GM19463 (cell line): ENCODE results near the gene ERI3.

ENCODE experiments used
- ATAC-seq: cut with Tn5 transposase; IDR thresholded peaks from one replicate; pipeline ENCODE4 v1.9.1; 2021; ENCODE audit warnings: mild to moderate bottlenecking, moderate library complexity; ENCODE audit not compliant: unreplicated experiment

The ERI3 gene

GRCh38 chr1:44354840-44355581, at the start of gene ERI3:
Gene ERI3 (minus strand): TSS chr1:44355257. CDS start chr1:44355026, 231 bp downstream.
- peak; percentile 99 for ATAC-seq

- no peak for ATAC-seq
Measured at GRCh38 chr1:44401256-44402228, 46.5 kb upstream of the ERI3 start.

DNA sequence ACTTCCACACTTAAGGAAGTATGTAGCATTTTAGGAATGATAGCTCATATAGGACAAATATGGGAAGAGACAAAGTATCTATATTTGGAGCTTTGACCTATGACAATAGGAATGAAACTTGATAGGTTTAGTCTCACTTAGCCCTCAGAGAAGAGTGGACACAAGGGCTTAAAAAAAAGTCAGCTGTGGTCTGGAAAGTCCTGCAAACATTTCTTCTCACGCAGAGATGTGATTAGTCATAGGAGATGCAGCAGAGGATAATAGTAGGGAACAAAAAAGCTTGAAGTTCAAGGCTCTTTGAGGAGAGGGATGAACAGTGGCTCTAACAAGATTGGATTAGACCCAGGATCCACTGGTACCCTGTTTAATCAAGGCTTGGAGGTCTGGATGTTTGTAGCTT, 35.2 kb upstream of the ERI3 start:
- no peak for ATAC-seq

- no peak for ATAC-seq
Measured at GRCh38 chr1:44389437-44389836, 34.4 kb upstream of the ERI3 start.

DNA sequence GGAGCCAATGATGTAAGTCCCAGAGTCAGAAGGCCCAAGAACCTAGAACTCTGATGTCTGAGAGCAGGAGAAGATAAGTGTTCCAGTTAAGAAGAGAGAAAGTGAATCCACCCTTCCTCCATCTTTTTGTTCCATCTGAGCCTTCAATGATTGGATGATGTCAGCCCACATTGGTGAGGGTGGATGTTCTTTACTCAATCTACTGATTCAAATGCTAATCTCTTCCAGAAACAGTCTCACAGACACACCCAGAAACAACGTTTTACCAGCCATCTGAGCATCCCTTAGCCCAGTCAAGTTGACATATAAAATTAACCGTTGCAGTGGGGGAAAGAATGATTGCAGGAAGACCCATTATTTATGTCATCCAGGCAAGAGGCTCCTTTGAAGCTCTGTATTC, 33.5 kb upstream of the ERI3 start:
- no peak for ATAC-seq

- no peak for ATAC-seq
Measured at GRCh38 chr1:44380666-44381177, 25.7 kb upstream of the ERI3 start.

GRCh38 chr1:44377925-44378784, 23.1 kb upstream of the ERI3 start:
- ATAC-seq, result no peak

DNA sequence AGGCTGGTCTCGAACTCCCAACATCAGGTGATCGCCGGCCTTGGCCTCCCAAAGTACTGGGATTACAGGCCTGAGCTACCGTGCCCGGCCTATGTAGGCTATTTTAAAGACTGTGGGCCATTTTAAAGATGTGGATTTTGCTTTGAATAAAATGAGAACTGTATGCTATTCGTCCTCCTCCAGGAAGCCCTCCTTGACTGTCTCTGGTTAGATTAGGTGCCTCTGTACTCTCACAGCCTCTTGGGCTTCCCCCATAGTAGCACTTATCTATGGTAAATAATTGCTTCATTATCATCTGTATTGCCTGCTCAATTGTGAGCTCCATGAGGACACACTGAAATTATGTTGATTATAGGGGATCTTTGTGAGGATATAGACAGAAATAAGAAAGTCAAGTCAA, 20.5 kb upstream of the ERI3 start:
- no peak for ATAC-seq

DNA sequence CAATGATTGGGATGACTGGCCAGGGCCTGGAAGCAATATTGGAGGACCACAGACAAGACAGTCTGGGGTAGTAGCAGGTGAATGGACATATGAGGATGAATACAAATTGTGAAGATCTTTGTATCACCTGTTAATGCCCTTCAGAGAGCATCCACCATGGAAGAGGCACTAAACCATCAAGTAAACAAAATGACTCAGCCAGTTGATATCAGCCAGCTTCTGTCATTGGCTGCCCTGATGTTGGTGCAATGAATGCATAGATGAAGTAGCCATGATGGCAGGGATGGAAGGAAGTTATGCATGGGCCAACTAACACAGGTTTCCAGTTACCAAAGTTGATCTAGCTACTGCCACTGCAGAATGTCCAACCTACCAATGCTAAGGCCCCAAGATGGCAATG, 16.1 kb upstream of the ERI3 start:
- ATAC-seq, result no peak

DNA sequence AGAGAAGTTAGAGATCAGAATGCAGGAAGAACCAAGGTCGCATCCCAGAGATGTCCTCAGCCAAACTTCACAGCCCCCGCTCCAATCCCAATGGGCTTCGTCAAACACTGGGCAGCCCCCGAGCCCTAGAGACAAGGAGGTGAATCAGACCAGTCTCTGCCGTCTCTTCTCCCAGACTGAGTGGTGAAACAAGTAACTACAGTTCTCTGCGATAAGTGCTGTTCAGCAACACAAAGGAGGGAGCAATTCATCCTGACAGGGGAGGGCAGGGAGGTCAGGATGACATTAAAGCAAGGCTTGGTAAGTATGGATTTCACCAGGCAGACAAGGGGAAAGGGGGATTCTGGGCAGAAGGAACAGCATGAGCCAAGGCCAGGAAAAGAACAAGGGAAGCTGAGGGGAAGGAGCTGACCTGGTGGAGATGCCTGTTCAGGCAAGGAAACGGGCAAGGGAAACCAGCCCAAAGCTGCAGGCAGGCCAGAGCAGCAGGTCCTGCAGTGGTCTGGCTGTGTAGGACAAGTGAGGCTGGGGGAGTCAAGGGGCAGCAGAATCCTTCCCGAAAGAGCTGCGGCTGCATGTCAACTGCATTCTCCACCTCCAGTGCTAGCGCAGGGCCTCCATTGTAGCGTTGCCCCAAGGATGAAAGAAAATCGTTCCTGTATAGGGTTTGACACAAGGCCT, 13.6 kb upstream of the ERI3 start:
- no peak for ATAC-seq

DNA sequence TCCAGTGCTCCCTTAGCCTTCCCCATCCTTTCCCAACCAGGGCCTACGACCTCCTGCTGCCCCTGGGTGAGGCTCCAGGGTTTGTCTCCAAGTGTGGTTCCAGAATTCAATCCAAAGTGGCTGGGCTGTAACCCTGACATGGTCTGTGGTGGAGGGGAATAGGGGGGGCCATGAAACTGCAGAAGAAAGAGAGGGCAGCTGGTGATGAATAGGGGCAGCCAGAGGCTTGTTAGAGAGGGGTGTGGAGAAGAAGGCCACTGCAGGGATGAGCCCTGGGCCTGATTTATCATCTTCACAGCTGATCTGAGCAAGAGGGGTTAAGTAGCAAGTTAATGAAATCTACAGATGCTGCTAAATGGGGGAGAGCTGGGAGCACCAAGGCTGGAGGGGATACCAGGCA, 12.9 kb upstream of the ERI3 start:
- ATAC-seq, result no peak

DNA sequence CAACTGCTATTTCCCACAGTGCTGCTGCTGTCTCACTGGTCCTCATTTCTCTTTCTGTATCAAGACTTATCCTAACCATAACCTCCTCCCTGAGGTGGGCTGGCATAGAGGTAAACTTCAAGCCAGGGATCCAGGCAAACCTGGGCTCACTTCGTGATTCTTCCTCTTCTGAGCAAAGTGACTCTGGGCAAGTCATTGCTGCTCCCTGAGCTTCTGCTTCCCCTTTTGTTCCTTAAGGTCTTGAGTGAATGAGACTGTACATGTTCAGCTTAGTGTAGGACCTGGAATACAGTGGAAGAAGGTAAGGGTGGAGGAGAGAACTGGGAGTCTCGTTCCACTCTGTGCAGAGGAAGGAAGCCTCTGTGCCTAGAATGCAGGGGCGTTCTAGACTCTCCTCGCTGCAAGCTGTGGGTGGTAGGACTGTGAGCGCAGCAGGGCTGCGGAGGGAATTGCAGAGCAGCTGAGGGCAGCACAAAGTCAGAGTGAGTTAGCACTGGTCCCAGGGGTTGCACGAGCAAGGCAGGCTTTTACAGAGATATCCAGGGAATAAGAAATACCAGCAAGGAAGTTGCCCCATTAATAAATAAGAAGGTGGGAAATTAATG, 11.4 kb upstream of the ERI3 start:
- no peak for ATAC-seq

DNA sequence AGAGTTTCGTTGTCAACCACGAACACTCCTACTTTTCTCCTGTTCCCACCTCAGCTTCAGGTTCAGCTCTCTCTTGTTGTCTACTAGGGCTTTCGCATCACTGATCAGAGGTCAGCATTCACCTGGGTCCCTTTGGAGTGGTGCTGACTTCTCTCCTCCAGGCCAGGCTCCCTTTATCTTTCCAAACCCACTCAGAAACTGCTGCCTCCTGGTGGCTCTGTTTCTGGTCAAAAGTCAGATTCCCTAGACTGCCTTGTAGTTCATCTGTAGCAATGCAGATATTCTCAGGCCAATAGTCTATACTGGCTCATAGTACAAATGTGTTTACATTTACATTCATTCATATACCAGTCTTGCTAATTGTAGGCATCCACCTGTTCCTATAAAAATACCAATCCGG, 6.4 kb upstream of the ERI3 start:
- no peak for ATAC-seq

DNA sequence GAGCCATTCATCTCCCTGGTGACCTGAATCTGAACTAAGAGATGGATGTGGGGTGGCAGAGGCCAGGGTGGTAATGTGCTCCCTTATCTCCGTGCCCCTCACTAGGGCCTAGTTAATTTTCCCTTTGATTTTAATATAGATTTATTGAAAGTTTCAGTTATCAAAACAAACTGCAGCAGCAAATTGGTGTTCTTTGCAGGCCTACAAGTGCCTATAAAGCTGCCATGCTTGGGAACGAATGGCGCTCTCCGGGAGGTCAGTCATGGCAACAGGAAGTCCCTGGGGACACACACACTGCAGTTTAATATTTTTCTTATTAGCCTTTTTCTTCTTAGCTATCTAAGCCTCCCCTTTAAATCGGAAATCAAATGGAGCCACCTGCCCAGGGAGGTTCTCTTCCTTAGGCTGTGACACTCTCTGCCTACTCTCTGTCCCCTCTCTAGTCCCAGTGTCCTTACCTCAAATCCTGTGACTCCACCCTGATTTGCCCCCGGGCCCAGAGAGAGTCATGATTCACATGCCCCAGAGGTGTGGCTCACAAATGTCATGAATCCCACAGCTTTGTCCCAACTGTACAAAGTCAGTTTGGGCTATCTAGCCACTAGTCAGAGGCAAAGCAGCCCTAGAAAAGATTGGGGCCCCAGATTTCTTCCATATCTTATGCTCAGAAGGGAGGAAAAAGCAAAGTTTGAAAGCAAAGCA, 4.3 kb upstream of the ERI3 start:
- ATAC-seq, result no peak

DNA sequence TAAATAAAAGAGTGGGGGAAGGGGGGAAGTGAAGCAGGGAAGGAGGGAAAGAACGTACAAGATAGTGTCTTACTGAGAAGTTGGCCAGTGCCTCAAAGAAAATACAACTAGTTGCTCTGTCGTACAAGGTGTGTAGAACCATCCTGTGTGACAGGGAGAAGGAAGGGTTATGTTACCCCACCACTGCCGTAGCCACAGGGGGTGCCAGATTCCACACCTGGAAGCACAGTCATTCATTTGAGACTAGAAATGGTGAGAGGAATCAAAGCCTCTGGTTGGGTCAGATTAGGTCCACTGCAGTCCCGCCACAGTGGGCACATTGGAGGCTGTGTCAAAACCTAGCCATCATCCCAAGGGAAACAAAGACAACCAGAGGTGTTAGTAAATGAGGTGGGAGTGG, 2.7 kb upstream of the ERI3 start:
- ATAC-seq, result no peak

DNA sequence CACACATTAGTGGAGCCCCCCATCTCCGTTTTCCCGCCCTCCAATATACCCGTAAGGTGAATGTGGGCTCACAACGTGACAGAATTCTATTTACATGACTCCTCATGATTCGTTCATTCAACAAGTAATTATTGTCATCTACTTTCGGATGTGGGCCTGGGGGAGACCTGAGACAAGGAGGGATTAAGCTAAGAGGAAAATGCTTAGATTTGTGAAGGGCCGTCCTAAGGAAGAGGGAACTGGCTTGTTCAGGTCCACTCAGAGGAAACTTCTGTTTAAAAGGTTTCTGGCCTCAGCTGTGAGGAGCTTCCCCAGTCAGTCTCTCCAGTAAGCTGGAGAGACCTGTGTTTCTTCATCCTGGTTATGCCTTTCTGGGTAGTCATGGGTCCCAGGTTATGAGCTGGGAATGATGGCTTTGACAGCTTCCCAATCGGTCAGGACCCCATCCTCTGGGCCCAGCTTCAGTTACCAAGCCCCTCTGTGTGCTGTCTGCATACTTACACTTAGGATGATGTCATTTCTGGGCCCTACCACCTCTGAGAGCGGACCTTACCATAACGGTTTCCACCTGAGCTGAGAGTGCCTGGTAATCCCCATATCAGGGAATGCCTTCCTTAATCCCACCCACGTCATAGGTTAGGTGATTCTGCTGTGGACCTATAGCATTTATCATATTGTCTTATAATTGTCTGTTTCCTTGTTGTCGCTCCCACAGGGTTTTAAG, 687 bp upstream of the ERI3 start:
- ATAC-seq, result no peak

DNA sequence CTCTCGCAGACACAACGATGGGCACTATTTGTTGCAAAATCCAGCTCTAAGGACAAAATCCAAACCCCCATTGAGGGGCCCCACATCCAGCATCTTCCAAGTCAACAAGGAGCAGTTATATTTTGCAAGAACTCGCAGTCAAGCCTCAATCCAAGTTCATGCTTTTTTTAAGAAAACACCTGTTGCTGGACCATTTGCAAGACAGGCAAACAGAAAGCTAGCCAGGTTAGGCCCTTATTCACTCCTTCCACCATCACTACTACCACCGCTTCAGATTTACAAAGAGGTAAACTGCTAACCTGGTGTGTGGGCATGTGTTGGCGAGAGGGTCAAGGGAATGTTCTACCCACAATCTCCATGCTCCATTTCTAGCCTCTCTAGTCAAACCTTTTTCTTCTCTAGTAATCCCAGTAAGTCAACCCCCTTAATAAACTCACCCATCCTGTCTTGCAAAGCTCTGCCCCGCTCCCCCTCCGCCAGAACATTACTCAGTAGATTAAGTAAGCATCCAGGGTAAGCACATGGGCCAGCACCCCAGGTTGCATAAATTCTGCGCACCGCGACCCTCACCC, 703 bp downstream of the ERI3 start:
- no peak for ATAC-seq

DNA sequence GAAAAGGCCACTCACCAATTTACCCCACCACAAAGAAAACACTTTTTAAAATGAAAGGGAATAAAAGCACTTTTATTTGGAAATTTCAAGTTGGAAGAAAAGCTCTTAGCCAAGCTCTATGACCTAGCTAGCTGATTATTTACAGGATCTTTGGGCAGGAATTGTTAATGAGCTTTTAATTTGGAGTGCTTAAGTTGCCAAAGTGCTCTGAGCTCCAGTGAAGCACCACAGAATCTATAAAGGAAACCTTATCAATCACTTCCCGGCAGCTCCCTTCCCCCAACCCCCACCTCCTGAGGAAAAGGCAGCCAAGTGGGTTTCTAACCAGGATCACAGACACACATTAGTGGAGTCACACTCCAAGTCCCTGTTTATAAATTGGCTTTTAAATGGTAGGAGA, 1.5 kb downstream of the ERI3 start:
- no peak for ATAC-seq
